Measurements from ENCODE around the gene F2RL2.

DNA sequence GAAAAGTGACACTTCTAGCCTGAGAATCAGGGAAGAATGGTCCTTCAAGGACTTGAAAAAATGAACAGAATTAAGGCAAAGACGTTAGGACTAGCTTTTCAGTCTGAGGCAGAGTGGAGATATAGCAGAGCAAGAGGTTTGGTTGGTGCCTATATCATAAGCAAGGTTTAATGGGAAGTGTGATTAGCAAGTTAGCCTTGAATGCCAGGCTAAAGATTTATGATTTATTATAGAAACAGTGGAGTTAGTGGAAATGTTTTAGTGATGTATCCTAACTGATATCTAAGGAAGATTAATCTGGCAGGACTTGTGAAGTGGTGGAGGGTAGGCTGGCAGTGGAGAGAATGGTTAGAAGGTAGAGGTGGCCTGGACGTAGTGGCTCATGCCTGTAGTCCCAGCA, 7.0 kb downstream of the F2RL2 start:
- TF ChIP-seq POLR2A (IDR thresholded peaks at IDR 0.05; ENCODE audit: low read depth, low read length) (no peak), POLR2AphosphoS5 (IDR thresholded peaks at IDR 0.05; ENCODE audit: low read depth, low read length) (no peak), TAF1 (IDR thresholded peaks at IDR 0.05; ENCODE audit: low read depth, low read length) (no peak)

Measured in GM12891 (cell line).